Neural cell (in vitro differentiated cells): ENCODE results near the gene BIRC7. TPM values are rescaled to one million over a fixed set of nuclear protein-coding genes. Genes with fewer than 3 reads are reported as not detected.

Source experiments
- H2AFZ ChIP-seq: fragments of 200-600, 300-800 bp; sonication (generic), shearing (Covaris generic); 2 replicates; pipeline ENCODE4 v1.6.0; 2014; ENCODE audit warnings: low read depth, mild to moderate bottlenecking, antibody characterized with exemption, low read length, moderate library complexity
- H3F3A ChIP-seq: fragments of 200-600 bp; shearing (Covaris generic); 2 replicates; pipeline ENCODE4 v1.6.1; 2016; ENCODE audit warnings: mild to moderate bottlenecking, moderate library complexity, mixed read lengths, antibody characterized with exemption, low read length; ENCODE audit not compliant: insufficient read depth, poor library complexity, severe bottlenecking
- H3K27ac ChIP-seq: fragments of 200-600, 300-800 bp; sonication (generic), shearing (Covaris generic); 2 replicates; pipeline ENCODE4 v1.5.1; 2014; ENCODE audit warnings: mild to moderate bottlenecking, low read length, moderate library complexity
- H3K27me3 ChIP-seq: fragments of 300-800, 200-600 bp; sonication (generic), shearing (Covaris generic); 2 replicates; pipeline ENCODE4 v1.6.0; 2014; ENCODE audit warnings: mild to moderate bottlenecking, low read depth, low read length, moderate library complexity; ENCODE audit not compliant: insufficient read depth
- H3K36me3 ChIP-seq: fragments of 300-800, 200-600 bp; sonication (generic), shearing (Covaris generic); 2 replicates; pipeline ENCODE4 v1.5.1; 2014; ENCODE audit warnings: mild to moderate bottlenecking, antibody characterized with exemption, low read length, moderate library complexity; ENCODE audit not compliant: insufficient read depth
- H3K4me2 ChIP-seq: fragments of 300-800, 200-600 bp; sonication (generic), shearing (Covaris generic); 2 replicates; pipeline ENCODE4 v1.6.0; 2014; ENCODE audit warnings: mild to moderate bottlenecking, low read length
- H3K4me3 ChIP-seq: fragments of 300-800, 200-600 bp; sonication (generic), shearing (Covaris generic); 2 replicates; pipeline ENCODE4 v1.5.1; 2014; ENCODE audit warnings: mild to moderate bottlenecking, low read length, moderate library complexity
- H3K79me2 ChIP-seq: fragments of 200-600 bp; shearing (Covaris generic); replicated peaks from 2 replicates; pipeline ENCODE4 v1.6.0; 2014; ENCODE audit warnings: mild to moderate bottlenecking, low read length, moderate library complexity; ENCODE audit not compliant: insufficient read depth
- H3K9ac ChIP-seq: fragments of 300-800, 200-600 bp; sonication (generic), shearing (Covaris generic); 2 replicates; pipeline ENCODE4 v1.6.1; 2016; ENCODE audit warnings: mild to moderate bottlenecking, low read length, mixed read lengths
- H3K9me2 ChIP-seq: fragments of 200-600 bp; shearing (Covaris generic); 2 replicates; pipeline ENCODE4 v1.6.1; 2016; ENCODE audit warnings: mild to moderate bottlenecking, low read length, mixed read lengths; ENCODE audit not compliant: insufficient read depth
- H3K9me3 ChIP-seq: fragments of 200-600, 300-800 bp; sonication (generic), shearing (Covaris generic); 2 replicates; pipeline ENCODE4 v1.6.1; 2016; ENCODE audit warnings: mild to moderate bottlenecking, mixed run types, low read length, moderate library complexity, mixed read lengths
- H4K20me1 ChIP-seq: fragments of 200-600 bp; shearing (Covaris generic); 2 replicates; pipeline ENCODE4 v1.6.1; 2016; ENCODE audit warnings: mild to moderate bottlenecking, mixed run types; ENCODE audit not compliant: insufficient read depth
- EP300 ChIP-seq: fragments of 450-650 bp; conservative IDR thresholded peaks from 2 replicates; pipeline ENCODE4 v1.6.1; 2014; ENCODE audit warnings: antibody characterized with exemption, mild to moderate bottlenecking, moderate library complexity; ENCODE audit not compliant: poor library complexity, severe bottlenecking
- EZH2 ChIP-seq: fragments of 200-600, 300-800 bp; shearing (Covaris generic), sonication (generic); IDR thresholded peaks from 2 replicates; pipeline ENCODE4 v1.6.1; 2014; ENCODE audit warnings: antibody characterized with exemption, low read length, borderline replicate concordance, mild to moderate bottlenecking; ENCODE audit not compliant: insufficient read depth, poor library complexity, severe bottlenecking
- MXI1 ChIP-seq: fragments of 450-650 bp; conservative IDR thresholded peaks from 2 replicates; pipeline ENCODE4 v1.6.1; 2014; ENCODE audit warnings: antibody characterized with exemption, mild to moderate bottlenecking; ENCODE audit not compliant: poor library complexity, severe bottlenecking
- POLR2AphosphoS5 ChIP-seq: IDR thresholded peaks from 2 replicates; pipeline ENCODE4 v1.6.1; 2012
- RAD21 ChIP-seq: fragments of 450-650 bp; conservative IDR thresholded peaks from 2 replicates; pipeline ENCODE4 v1.6.1; 2014; ENCODE audit warnings: antibody characterized with exemption, mild to moderate bottlenecking, moderate library complexity
- SMC3 ChIP-seq: fragments of 450-650 bp; conservative IDR thresholded peaks from 2 replicates; pipeline ENCODE4 v1.6.1; 2014; ENCODE audit warnings: antibody characterized with exemption, mild to moderate bottlenecking, moderate library complexity; ENCODE audit not compliant: poor library complexity
- TAF1 ChIP-seq: IDR thresholded peaks from 2 replicates; pipeline ENCODE4 v1.6.1; 2012; ENCODE audit warnings: low read depth
- polyA plus RNA-seq: library from polyadenylated mRNA; depleted of rRNA; stranded (reverse); fragments of >200 nt; gene quantifications from 2 replicates; pipeline ENCODE4 v1.2.3, GENCODE V29; 2014
- TF ChIP-seq, protein P1 (sequence below): IDR thresholded peaks from 2 replicates; pipeline ENCODE4 v1.6.1; 2012; ENCODE audit warnings: borderline replicate concordance
- TF ChIP-seq, protein P2 (sequence below): fragments of 450-650 bp; IDR thresholded peaks from 2 replicates; pipeline ENCODE4 v1.5.1; 2014; ENCODE audit warnings: antibody characterized with exemption, mild to moderate bottlenecking, moderate library complexity; ENCODE audit not compliant: poor library complexity, severe bottlenecking

Gene BIRC7
- polyA plus RNA-seq, 1 donor from 2014 or later = not detected

DNA sequence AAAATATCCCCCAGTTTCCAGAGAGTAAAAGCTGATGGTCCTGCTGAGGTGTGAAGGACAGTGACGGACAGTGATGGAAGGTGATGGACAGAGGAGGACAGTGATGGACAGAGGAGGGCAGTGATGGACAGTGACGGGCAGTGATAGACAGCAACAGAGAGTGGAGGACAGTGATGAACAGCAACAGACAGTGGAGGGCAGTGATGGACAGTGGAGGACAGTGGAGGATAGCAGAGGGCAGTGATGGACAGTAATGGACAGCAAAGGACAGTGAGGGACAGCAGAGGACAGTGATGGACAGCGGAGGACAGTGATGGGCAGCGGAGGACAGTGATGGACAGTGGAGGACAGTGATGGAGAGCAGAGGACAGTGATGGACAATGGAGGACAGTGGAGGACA is 21.2 kb downstream of the BIRC7 start:
- Histone ChIP-seq H3K79me2 (peaks cover 11% of the 10 kb centered on the region), H3K4me2 (no peak overlapping the region), H4K20me1 (no peaks in the 10 kb centered on the region), H3K9ac (no peak overlapping the region), H3K9me3 (no peaks in the 10 kb centered on the region), H3K27ac (no peak overlapping the region), H3K9me2 (no peaks in the 10 kb centered on the region), H3F3A (no peaks in the 10 kb centered on the region), H2AFZ (no peak overlapping the region), H3K4me3 (no peak overlapping the region), H3K36me3 (no peaks in the 10 kb centered on the region), H3K27me3 (peaks cover 19% of the 10 kb centered on the region)
- TF ChIP-seq, protein P1, sequence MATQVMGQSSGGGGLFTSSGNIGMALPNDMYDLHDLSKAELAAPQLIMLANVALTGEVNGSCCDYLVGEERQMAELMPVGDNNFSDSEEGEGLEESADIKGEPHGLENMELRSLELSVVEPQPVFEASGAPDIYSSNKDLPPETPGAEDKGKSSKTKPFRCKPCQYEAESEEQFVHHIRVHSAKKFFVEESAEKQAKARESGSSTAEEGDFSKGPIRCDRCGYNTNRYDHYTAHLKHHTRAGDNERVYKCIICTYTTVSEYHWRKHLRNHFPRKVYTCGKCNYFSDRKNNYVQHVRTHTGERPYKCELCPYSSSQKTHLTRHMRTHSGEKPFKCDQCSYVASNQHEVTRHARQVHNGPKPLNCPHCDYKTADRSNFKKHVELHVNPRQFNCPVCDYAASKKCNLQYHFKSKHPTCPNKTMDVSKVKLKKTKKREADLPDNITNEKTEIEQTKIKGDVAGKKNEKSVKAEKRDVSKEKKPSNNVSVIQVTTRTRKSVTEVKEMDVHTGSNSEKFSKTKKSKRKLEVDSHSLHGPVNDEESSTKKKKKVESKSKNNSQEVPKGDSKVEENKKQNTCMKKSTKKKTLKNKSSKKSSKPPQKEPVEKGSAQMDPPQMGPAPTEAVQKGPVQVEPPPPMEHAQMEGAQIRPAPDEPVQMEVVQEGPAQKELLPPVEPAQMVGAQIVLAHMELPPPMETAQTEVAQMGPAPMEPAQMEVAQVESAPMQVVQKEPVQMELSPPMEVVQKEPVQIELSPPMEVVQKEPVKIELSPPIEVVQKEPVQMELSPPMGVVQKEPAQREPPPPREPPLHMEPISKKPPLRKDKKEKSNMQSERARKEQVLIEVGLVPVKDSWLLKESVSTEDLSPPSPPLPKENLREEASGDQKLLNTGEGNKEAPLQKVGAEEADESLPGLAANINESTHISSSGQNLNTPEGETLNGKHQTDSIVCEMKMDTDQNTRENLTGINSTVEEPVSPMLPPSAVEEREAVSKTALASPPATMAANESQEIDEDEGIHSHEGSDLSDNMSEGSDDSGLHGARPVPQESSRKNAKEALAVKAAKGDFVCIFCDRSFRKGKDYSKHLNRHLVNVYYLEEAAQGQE = no peak
- TF ChIP-seq EZH2 (no peak), MXI1 (no peak), RAD21 (no peak), SMC3 (no peak), TAF1 (no peak), POLR2AphosphoS5 (no peak), EP300 (peak; percentile 26)
- TF ChIP-seq, protein P2, sequence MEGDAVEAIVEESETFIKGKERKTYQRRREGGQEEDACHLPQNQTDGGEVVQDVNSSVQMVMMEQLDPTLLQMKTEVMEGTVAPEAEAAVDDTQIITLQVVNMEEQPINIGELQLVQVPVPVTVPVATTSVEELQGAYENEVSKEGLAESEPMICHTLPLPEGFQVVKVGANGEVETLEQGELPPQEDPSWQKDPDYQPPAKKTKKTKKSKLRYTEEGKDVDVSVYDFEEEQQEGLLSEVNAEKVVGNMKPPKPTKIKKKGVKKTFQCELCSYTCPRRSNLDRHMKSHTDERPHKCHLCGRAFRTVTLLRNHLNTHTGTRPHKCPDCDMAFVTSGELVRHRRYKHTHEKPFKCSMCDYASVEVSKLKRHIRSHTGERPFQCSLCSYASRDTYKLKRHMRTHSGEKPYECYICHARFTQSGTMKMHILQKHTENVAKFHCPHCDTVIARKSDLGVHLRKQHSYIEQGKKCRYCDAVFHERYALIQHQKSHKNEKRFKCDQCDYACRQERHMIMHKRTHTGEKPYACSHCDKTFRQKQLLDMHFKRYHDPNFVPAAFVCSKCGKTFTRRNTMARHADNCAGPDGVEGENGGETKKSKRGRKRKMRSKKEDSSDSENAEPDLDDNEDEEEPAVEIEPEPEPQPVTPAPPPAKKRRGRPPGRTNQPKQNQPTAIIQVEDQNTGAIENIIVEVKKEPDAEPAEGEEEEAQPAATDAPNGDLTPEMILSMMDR = no peak

DNA sequence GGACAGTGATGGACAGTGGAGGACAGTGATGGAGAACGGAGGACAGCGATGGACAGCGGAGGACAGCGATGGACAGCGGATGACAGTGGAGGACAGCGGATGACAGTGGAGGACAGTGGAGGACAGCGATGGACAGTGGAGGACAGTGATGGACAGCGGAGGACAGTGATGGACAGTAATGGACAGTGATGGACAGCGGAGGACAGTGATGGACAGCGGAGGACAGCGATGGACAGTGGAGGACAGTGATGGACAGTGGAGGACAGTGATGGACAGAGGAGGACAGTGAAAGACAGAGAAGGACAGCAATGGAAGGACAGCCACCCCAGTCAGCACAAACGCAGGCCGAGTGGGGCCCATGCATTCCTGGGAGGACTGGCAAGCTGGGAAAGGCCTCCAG is 21.9 kb downstream of the BIRC7 start:
- no peaks in the 10 kb centered on the region for H3K9me3 ChIP-seq
- H3K36me3 ChIP-seq = no peaks in the 10 kb centered on the region
- no peak overlapping the region for H2AFZ ChIP-seq
- H3K9ac ChIP-seq = no peak overlapping the region
- no peak overlapping the region for H3K27ac ChIP-seq
- H3F3A ChIP-seq = no peaks in the 10 kb centered on the region
- peaks cover 19% of the 10 kb centered on the region for H3K27me3 ChIP-seq
- no peaks in the 10 kb centered on the region for H4K20me1 ChIP-seq
- peaks cover 6% of the 10 kb centered on the region for H3K79me2 ChIP-seq
- no peaks in the 10 kb centered on the region for H3K9me2 ChIP-seq
- H3K4me2 ChIP-seq = no peak overlapping the region
- TF ChIP-seq EZH2 (no peak), POLR2AphosphoS5 (no peak), TAF1 (no peak), SMC3 (no peak), RAD21 (no peak)
- TF ChIP-seq, protein P2 = no peak
- H3K4me3 ChIP-seq = no peak overlapping the region
